GM18858 (cell line): ENCODE measurements around the gene DCLRE1B.
A peak's percentile ranks its signal among the peaks of the same experiment; 100 is the strongest.

Source experiments
- ATAC-seq: cut with Tn5 transposase; IDR thresholded peaks from one replicate; pipeline ENCODE4 v1.9.1; 2021; ENCODE audit not compliant: unreplicated experiment

DCLRE1B gene

GRCh38 chr1:113886417-113887401, 18.4 kb upstream of the DCLRE1B start:
- no peak for ATAC-seq

GRCh38 chr1:113887402-113888175, 17.5 kb upstream of the DCLRE1B start, which contains the start of gene BCL2L15:
TSS of gene BCL2L15 (minus strand) at chr1:113887581. CDS start at chr1:113887375, 206 bp downstream.
- ATAC-seq: no peak

GRCh38 chr1:113890816-113891215, 14.3 kb upstream of the DCLRE1B start:
- ATAC-seq: no peak

GRCh38 chr1:113891631-113892220, 13.4 kb upstream of the DCLRE1B start:
- ATAC-seq: no peak

GRCh38 chr1:113893267-113893666, 11.9 kb upstream of the DCLRE1B start:
- no peak for ATAC-seq

GRCh38 chr1:113895098-113895497, 10.0 kb upstream of the DCLRE1B start:
- no peak for ATAC-seq

GRCh38 chr1:113895961-113896360, 9.2 kb upstream of the DCLRE1B start:
- no peak for ATAC-seq

GRCh38 chr1:113898241-113898814, 6.8 kb upstream of the DCLRE1B start:
- ATAC-seq: no peak

- ATAC-seq: no peak
Observed at GRCh38 chr1:113899111-113899510, 6.0 kb upstream of the DCLRE1B start.

GRCh38 chr1:113901191-113901590, 3.9 kb upstream of the DCLRE1B start:
- no peak for ATAC-seq

- ATAC-seq: no peak
Observed at GRCh38 chr1:113903501-113904292, 1.4 kb upstream of the DCLRE1B start.

GRCh38 chr1:113904293-113904673, 843 bp upstream of the DCLRE1B start:
- ATAC-seq: peak; percentile 25

- ATAC-seq: no peak
Observed at GRCh38 chr1:113905435-113905861, 322 bp downstream of the DCLRE1B start.

GRCh38 chr1:113912594-113913311, 7.6 kb downstream of the DCLRE1B start:
- ATAC-seq: no peak

GRCh38 chr1:113913312-113913668, 8.2 kb downstream of the DCLRE1B start:
- no peak for ATAC-seq

- ATAC-seq: no peak
Observed at GRCh38 chr1:113913887-113914664, 8.9 kb downstream of the DCLRE1B start.

- ATAC-seq: no peak
Observed at GRCh38 chr1:113916974-113917373, 11.8 kb downstream of the DCLRE1B start.

GRCh38 chr1:113917400-113918082, 12.4 kb downstream of the DCLRE1B start:
- no peak for ATAC-seq
